HAP-1 (cell line): Measurements from ENCODE around the gene UBAP2.
"Not testable (repeated sequence)": the region's sequence is repeated elsewhere in the genome, so short reads cannot be mapped to it uniquely, and the experiment has no call there.

Experiments used
- DNase-seq, 2 experiments: peaks; one replicate each; pipeline ENCODE4 v3.0.0-alpha.2; 2016 to 2020; ENCODE audit warnings: low spot score in 2 of 2
- H3K27me3 ChIP-seq: fragments of 250-450 bp; sonication (Bioruptor Pico); 2 replicates; pipeline ENCODE4 v1.5.1; 2020; ENCODE audit warnings: low read depth, mild to moderate bottlenecking, moderate library complexity
- H3K36me3 ChIP-seq: fragments of 250-450 bp; sonication (Bioruptor Pico); replicated peaks from 2 replicates; pipeline ENCODE4 v1.5.1; 2020; ENCODE audit warnings: mild to moderate bottlenecking
- H3K4me1 ChIP-seq: fragments of 250-450 bp; sonication (Bioruptor Pico); 2 replicates; pipeline ENCODE4 v1.5.1; 2020; ENCODE audit warnings: mild to moderate bottlenecking
- H3K4me3 ChIP-seq: fragments of 250-450 bp; sonication (Bioruptor Pico); 2 replicates; pipeline ENCODE4 v1.5.1; 2020; ENCODE audit warnings: mild to moderate bottlenecking, moderate library complexity
- H3K9me3 ChIP-seq: fragments of 250-450 bp; sonication (Bioruptor Pico); 2 replicates; pipeline ENCODE4 v1.5.1; 2020; ENCODE audit warnings: mild to moderate bottlenecking, moderate library complexity
- in situ Hi-C: fragments of 300-500 bp; cut with MboI; formaldehyde crosslinking; loops from 3 replicates; pipeline ENCODE4 v1.14.3; 2020; ENCODE audit warnings: low sequenced_read_pairs, inconsistent platforms, mixed read lengths

The UBAP2 gene

GRCh38 chr9:33992632-33993031 lies 56.1 kb downstream of the UBAP2 start:
- no peaks in the 10 kb centered on the region for H3K9me3 ChIP-seq
- no peaks in the 10 kb centered on the region for H3K27me3 ChIP-seq
- DNase-seq = no peak
- no peak overlapping the region for H3K4me3 ChIP-seq
- H3K36me3 ChIP-seq = peaks cover 50% of the 10 kb centered on the region
- in situ Hi-C loops = no loop called here
- H3K4me1 ChIP-seq = no peaks in the 10 kb centered on the region

- in situ Hi-C loops = no loop called here
Observed at GRCh38 chr9:33988219-33988890, 60.3 kb downstream of the UBAP2 start.

DNA sequence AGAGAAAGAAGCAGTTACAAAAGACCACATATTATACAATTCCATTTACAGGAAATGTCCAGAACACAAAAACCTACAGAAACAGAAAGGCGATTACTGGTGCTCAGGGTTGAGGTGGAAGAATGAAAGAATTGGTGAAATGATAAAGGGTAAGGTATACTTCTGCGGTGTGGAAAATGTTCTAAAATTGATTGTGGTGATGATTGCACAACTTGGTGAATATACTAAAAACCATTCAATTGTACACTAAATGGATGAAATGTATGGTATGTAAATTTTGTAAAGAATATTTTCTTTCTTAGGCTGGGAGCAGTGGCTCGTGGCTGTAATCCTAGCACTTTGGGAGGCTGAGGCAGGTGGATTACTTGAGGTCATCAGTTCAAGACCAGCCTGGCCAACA lies 72.3 kb downstream of the UBAP2 start:
- H3K4me3 ChIP-seq = no peak overlapping the region
- in situ Hi-C loops = no loop called here
- no peak for DNase-seq
- no peaks in the 10 kb centered on the region for H3K27me3 ChIP-seq
- no peaks in the 10 kb centered on the region for H3K4me1 ChIP-seq
- no peaks in the 10 kb centered on the region for H3K9me3 ChIP-seq
- peaks cover 18% of the 10 kb centered on the region for H3K36me3 ChIP-seq

More at GRCh38 chr9:33988219-33988890, 60.3 kb downstream of the UBAP2 start:
- Histone ChIP-seq H3K36me3 (peaks cover 56% of the 10 kb centered on the region), H3K27me3 (no peaks in the 10 kb centered on the region), H3K4me3 (no peak overlapping the region), H3K9me3 (no peaks in the 10 kb centered on the region), H3K4me1 (no peaks in the 10 kb centered on the region)
- no peak for DNase-seq

GRCh38 chr9:33972698-33973097 lies 76.0 kb downstream of the UBAP2 start:
- Histone ChIP-seq H3K9me3 (no peaks in the 10 kb centered on the region), H3K4me3 (no peak overlapping the region), H3K4me1 (no peaks in the 10 kb centered on the region), H3K36me3 (peaks cover 23% of the 10 kb centered on the region), H3K27me3 (no peaks in the 10 kb centered on the region)
- DNase-seq = no peak
- in situ Hi-C loops = no loop called here

- no peaks in the 10 kb centered on the region for H3K9me3 ChIP-seq
- H3K4me1 ChIP-seq = no peaks in the 10 kb centered on the region
- H3K4me3 ChIP-seq = no peak overlapping the region
- in situ Hi-C loops = no loop called here
- DNase-seq = no peak
- H3K27me3 ChIP-seq = no peaks in the 10 kb centered on the region
- peaks cover 7% of the 10 kb centered on the region for H3K36me3 ChIP-seq
Observed at GRCh38 chr9:33964086-33964768, 84.5 kb downstream of the UBAP2 start.

- H3K36me3 ChIP-seq = peaks cover 12% of the 10 kb centered on the region
- H3K27me3 ChIP-seq, H3K9me3 ChIP-seq, in situ Hi-C loops, H3K4me3 ChIP-seq, H3K4me1 ChIP-seq, DNase-seq: not testable (repeated sequence)
Observed at GRCh38 chr9:33962468-33962867, 86.2 kb downstream of the UBAP2 start.

DNA sequence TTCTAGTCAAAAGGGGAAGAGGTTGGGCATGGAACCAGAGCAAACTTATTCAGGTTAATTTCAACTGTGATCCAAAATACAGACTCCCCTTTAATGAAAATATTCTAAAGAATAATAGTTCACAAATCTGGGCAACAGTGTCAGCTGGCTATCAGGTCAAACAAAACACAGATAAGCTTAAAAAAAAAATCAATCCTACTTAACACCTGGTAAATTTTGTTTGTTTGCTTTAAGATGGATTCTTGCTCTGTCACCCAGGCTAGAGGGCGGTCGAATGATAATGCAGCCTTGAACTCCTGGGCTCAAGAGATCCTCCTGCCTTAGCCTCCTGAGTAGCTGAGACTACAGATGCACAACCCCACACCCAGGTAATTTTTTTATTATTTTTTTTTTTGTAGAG lies 89.0 kb downstream of the UBAP2 start:
- Histone ChIP-seq H3K9me3 (no peaks in the 10 kb centered on the region), H3K4me1 (no peaks in the 10 kb centered on the region), H3K27me3 (no peaks in the 10 kb centered on the region), H3K36me3 (peaks cover 25% of the 10 kb centered on the region), H3K4me3 (no peak overlapping the region)
- in situ Hi-C loops = no loop called here
- no peak for DNase-seq

DNA sequence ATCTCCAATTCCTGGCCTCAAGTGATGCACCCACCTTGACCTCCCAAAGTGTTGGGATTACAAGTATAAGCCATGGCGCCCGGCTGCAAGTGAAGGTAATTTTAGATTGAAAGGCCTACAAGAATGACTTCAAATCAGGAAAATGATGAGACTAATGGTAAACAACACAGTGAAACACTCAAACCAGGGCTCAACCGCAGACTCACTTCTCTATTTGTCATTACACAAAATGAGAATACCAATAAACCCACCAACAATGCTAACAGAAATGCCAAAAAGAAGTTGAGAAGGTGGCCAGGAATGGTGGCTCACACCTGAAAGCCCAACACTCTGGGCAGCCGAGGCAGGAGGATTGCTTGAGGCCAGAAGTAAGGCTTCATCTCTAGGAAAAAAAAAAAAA lies 92.1 kb downstream of the UBAP2 start:
- Histone ChIP-seq H3K4me3 (no peak overlapping the region), H3K4me1 (no peaks in the 10 kb centered on the region), H3K36me3 (peaks cover 40% of the 10 kb centered on the region), H3K9me3 (no peaks in the 10 kb centered on the region), H3K27me3 (no peaks in the 10 kb centered on the region)
- in situ Hi-C loops = no loop called here
- DNase-seq = no peak

GRCh38 chr9:33952066-33952465 lies 96.6 kb downstream of the UBAP2 start:
- in situ Hi-C loops = no loop called here

GRCh38 chr9:33950371-33950770 lies 98.3 kb downstream of the UBAP2 start:
- peaks cover 43% of the 10 kb centered on the region for H3K36me3 ChIP-seq
- H3K27me3 ChIP-seq = no peaks in the 10 kb centered on the region
- no peak for DNase-seq
- H3K4me1 ChIP-seq = no peaks in the 10 kb centered on the region
- H3K9me3 ChIP-seq = no peaks in the 10 kb centered on the region
- in situ Hi-C loops = no loop called here
- no peak overlapping the region for H3K4me3 ChIP-seq

More at GRCh38 chr9:33952066-33952465, 96.6 kb downstream of the UBAP2 start:
- H3K4me3 ChIP-seq = no peak overlapping the region
- no peak for DNase-seq
- no peaks in the 10 kb centered on the region for H3K9me3 ChIP-seq
- no peaks in the 10 kb centered on the region for H3K4me1 ChIP-seq
- peaks cover 39% of the 10 kb centered on the region for H3K36me3 ChIP-seq
- H3K27me3 ChIP-seq = no peaks in the 10 kb centered on the region

DNA sequence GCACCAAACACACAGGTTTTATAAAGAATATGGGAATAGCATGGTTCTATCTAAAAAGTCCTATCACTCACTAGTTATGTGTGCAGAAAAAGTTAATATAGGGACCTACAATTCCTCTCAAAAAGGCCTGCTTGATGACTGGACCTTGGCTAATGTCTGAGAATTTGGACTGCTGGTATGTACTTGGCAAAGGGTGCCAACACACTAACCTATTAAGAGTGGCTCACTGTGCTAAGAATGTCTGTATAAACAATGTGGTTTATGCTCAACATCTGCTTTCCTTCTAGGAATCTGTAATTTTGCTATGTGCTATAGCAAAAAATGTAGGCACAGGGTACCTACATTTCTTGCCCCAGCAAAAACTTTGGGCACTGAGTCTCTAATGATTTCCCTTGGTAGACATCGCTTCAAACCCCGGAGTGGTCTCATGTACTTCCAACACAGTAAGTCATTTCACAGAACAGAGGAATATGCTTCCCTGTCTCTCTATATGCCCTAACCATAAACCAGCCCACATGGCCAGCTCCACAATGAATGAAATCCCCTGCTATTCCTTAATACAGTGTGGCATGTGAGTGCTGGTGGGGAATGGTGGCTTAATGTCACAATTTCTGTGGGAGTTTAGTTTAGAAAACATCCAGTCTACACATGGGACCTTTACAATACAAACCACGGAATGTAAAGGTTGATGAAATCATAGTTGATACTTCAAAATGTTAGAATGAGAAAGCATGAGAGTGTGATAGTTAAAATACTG lies 101.7 kb downstream of the UBAP2 start:
- H3K9me3 ChIP-seq = no peaks in the 10 kb centered on the region
- in situ Hi-C loops = no loop called here
- DNase-seq = no peak
- H3K4me1 ChIP-seq = no peaks in the 10 kb centered on the region
- no peak overlapping the region for H3K4me3 ChIP-seq
- H3K27me3 ChIP-seq = no peaks in the 10 kb centered on the region
- peaks cover 48% of the 10 kb centered on the region for H3K36me3 ChIP-seq

- DNase-seq = no peak
- in situ Hi-C loops = no loop called here
- H3K36me3 ChIP-seq = peaks cover 45% of the 10 kb centered on the region
Observed at GRCh38 chr9:33943389-33943788, 105.3 kb downstream of the UBAP2 start.

GRCh38 chr9:33942471-33943083 lies 106.1 kb downstream of the UBAP2 start:
- H3K4me3 ChIP-seq = no peak overlapping the region
- H3K36me3 ChIP-seq = peaks cover 41% of the 10 kb centered on the region
- no peak for DNase-seq
- no peaks in the 10 kb centered on the region for H3K9me3 ChIP-seq
- H3K27me3 ChIP-seq = no peaks in the 10 kb centered on the region
- H3K4me1 ChIP-seq = peaks cover 4% of the 10 kb centered on the region
- in situ Hi-C loops = no loop called here

More at GRCh38 chr9:33943389-33943788, 105.3 kb downstream of the UBAP2 start:
- no peaks in the 10 kb centered on the region for H3K27me3 ChIP-seq
- no peak overlapping the region for H3K4me3 ChIP-seq
- H3K9me3 ChIP-seq = no peaks in the 10 kb centered on the region
- peaks cover 4% of the 10 kb centered on the region for H3K4me1 ChIP-seq
